RCC 7860 (cell line): ENCODE measurements around the gene GABPB1.

Experiments used
- DNase-seq: peaks from one replicate; pipeline ENCODE4 v3.0.0-alpha.2; 2015; ENCODE audit warnings: low spot score
- FAIRE-seq: peaks from 2 replicates; lab custom pipeline; 2012; peaks lifted over from hg19 to GRCh38; lab: Jason Lieb, UNC

GABPB1 gene

GRCh38 chr15:50280271-50280670, 74.7 kb downstream of the GABPB1 start:
- DNase-seq = peak; percentile 68
- FAIRE-seq = peak; percentile 91

GRCh38 chr15:50278496-50278895, 76.5 kb downstream of the GABPB1 start:
- no peak for FAIRE-seq
- DNase-seq = no peak

- DNase-seq = no peak
- no peak for FAIRE-seq
Observed at GRCh38 chr15:50277370-50277769, 77.6 kb downstream of the GABPB1 start.

- DNase-seq (no peak), FAIRE-seq (no peak)
Observed at GRCh38 chr15:50275908-50276307, 79.1 kb downstream of the GABPB1 start.

- DNase-seq (no peak), FAIRE-seq (no peak)
Observed at GRCh38 chr15:50275091-50275490, 79.9 kb downstream of the GABPB1 start.

- no peak for DNase-seq
- FAIRE-seq = no peak
Observed at GRCh38 chr15:50267577-50267976, 87.4 kb downstream of the GABPB1 start.

- FAIRE-seq (no peak), DNase-seq (no peak)
Observed at GRCh38 chr15:50265620-50266019, 89.4 kb downstream of the GABPB1 start, which contains the start of gene HDC. Gene HDC, minus strand, starts transcription at chr15:50265726. Its CDS starts 103 bp downstream, at chr15:50265623.

- FAIRE-seq (no peak), DNase-seq (no peak)
Observed at GRCh38 chr15:50262533-50262932, 92.5 kb downstream of the GABPB1 start.

- no peak for DNase-seq
- FAIRE-seq = no peak
Observed at GRCh38 chr15:50261981-50262380, 93.0 kb downstream of the GABPB1 start.

- DNase-seq = no peak
- FAIRE-seq = no peak
Observed at GRCh38 chr15:50260969-50261496, 94.0 kb downstream of the GABPB1 start.

- DNase-seq (no peak), FAIRE-seq (no peak)
Observed at GRCh38 chr15:50259276-50259675, 95.7 kb downstream of the GABPB1 start.

GRCh38 chr15:50257924-50258323, 97.1 kb downstream of the GABPB1 start:
- DNase-seq (no peak), FAIRE-seq (no peak)

GRCh38 chr15:50257332-50257731, 97.7 kb downstream of the GABPB1 start:
- DNase-seq (no peak), FAIRE-seq (no peak)

- DNase-seq = no peak
- FAIRE-seq = no peak
Observed at GRCh38 chr15:50256188-50257041, 98.6 kb downstream of the GABPB1 start.

GRCh38 chr15:50252556-50252955, 102.4 kb downstream of the GABPB1 start:
- FAIRE-seq = no peak
- DNase-seq = no peak

- DNase-seq (no peak), FAIRE-seq (no peak)
Observed at GRCh38 chr15:50251638-50252182, 103.3 kb downstream of the GABPB1 start.

GRCh38 chr15:50250760-50251394, 104.1 kb downstream of the GABPB1 start:
- FAIRE-seq (no peak), DNase-seq (no peak)

GRCh38 chr15:50249704-50250103, 105.3 kb downstream of the GABPB1 start:
- FAIRE-seq = no peak

GRCh38 chr15:50248994-50249582, 105.9 kb downstream of the GABPB1 start:
- DNase-seq = no peak
- no peak for FAIRE-seq

More at GRCh38 chr15:50249704-50250103, 105.3 kb downstream of the GABPB1 start:
- no peak for DNase-seq

GRCh38 chr15:50247819-50248655, 107.0 kb downstream of the GABPB1 start:
- DNase-seq (no peak), FAIRE-seq (no peak)
